ENCODE measurements around the gene RNF215.

RNF215 gene

DNA sequence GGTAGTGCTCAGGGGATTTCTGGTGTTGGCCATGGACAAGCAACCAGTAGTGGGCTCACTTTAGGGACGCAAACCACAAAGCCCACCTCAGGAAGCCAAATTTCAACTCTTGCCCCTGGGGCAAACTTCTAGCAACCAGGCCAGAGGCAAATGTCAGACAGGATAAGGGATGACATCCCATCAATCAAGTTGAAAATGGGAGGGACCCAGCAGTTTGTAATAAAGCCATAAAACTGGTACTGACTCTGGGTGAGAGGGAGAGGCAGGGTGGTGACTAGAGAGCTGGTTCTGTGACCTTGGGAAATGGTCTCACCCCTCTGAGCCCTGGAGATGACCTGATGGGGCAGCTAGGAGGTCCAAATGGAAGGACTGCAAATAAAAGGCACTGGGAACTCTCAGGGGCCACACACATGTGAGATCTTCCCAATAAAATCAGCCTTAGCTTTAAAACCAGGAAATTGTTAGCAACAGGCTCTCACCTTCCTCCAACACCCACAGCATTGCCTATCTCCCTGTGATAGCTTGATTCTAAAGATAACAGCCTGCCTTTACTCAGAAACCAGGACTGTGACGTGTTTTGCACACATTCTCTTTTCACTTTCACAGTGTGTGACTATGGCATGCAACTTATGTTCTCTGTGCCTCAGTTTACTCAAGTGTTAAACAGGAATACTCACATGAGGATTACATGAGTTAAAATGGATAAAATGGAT is 54.1 kb downstream of the RNF215 start:
- ATAC-seq (replicated peaks) (no peak), DNase-seq (no peak)
- Mint-ChIP-seq H3K27me3 (no peaks in the 10 kb centered on the region), H3K27ac (peak overlapping the region; percentile 14), H3K36me3 (peaks cover 51 to 63% of the 10 kb centered on the region in 2 donors), H3K9me3 (no peaks in the 10 kb centered on the region), H3K4me3 (no peak overlapping the region), H3K4me1 (peaks cover 21 to 39% of the 10 kb centered on the region in 2 donors)

DNA sequence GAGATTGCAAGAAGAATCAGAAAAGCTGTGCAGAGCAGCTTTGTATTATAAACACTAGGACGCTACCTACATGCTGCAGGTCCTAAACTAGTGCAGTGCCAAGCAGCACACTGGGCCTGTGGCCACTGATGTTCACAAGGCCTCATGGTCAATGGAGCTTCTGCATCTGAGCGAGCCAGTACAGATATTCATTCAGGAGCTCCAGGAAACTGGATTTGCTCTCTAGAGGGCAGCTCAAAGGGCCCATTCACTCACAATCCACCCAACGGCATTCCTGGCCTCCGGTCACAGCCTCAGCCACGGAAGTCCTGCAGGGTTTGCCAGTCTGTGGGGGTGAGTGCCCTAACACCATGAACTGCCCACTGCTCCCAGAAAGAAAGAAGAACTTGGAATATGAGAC is 54.7 kb downstream of the RNF215 start:
- no peaks in the 10 kb centered on the region for H3K9me3 Mint-ChIP-seq
- H3K27me3 Mint-ChIP-seq: no peaks in the 10 kb centered on the region
- peaks cover 45 to 57% of the 10 kb centered on the region in 2 donors for H3K36me3 Mint-ChIP-seq
- no peak overlapping the region for H3K4me3 Mint-ChIP-seq
- H3K4me1 Mint-ChIP-seq: peaks cover 25 to 41% of the 10 kb centered on the region in 2 donors
- DNase-seq (no peak), ATAC-seq (replicated peaks) (no peak)
- H3K27ac Mint-ChIP-seq: no peak overlapping the region

All from stimulated activated naive B cell treated with anti-CD40 and anti-IgM and Interleukin-4, amounts not matched to agents 10 μg/mL and 1 μg/mL and 100 μg/mL, for 72 hours (primary cell).